GM10266 (cell line): Measurements from ENCODE around the gene HMBS.

Experiments
- DNase-seq: peaks from one replicate; pipeline ENCODE4 v3.0.0; 2012; ENCODE audit errors: extremely low spot score
- CTCF ChIP-seq: IDR thresholded peaks from 2 replicates; pipeline ENCODE4 v1.5.1; 2012; ENCODE audit warnings: mild to moderate bottlenecking, low read depth; ENCODE audit not compliant: control insufficient read depth, insufficient read depth; ENCODE audit errors: missing control alignments

HMBS gene

GRCh38 chr11:119111361-119111925 is 26.8 kb downstream of the HMBS start:
- no peak for DNase-seq
- TF ChIP-seq CTCF = no peak

GRCh38 chr11:119112314-119113020 is 27.8 kb downstream of the HMBS start:
- TF ChIP-seq CTCF = no peak
- no peak for DNase-seq

- DNase-seq = no peak
- TF ChIP-seq CTCF = no peak
Measured at GRCh38 chr11:119113716-119114115, 29.0 kb downstream of the HMBS start.

- no peak for TF ChIP-seq CTCF
- DNase-seq = no peak
Measured at GRCh38 chr11:119114351-119114750, 29.7 kb downstream of the HMBS start.

GRCh38 chr11:119115484-119116234 is 31.0 kb downstream of the HMBS start:
- TF ChIP-seq CTCF = no peak
- no peak for DNase-seq

- no peak for TF ChIP-seq CTCF
- DNase-seq = no peak
Measured at GRCh38 chr11:119116235-119116594, 31.5 kb downstream of the HMBS start.

- DNase-seq = no peak
- no peak for TF ChIP-seq CTCF
Measured at GRCh38 chr11:119116601-119117000, 31.9 kb downstream of the HMBS start.
